Adrenal gland (tissue), 12 donors: Measurements from ENCODE around the gene FBXO3. TPM values are rescaled to one million over a fixed set of nuclear protein-coding genes. Genes with fewer than 3 reads are reported as not detected.

Experiments
- DNase-seq, 7 donors: peaks; one replicate each; pipeline ENCODE4 v3.0.0-alpha.2; 2019 to 2020
- H3K27ac ChIP-seq, 5 donors: fragments of 200-600 bp; sonication (generic) in 4 of 5; 1 replicate in 3 of 5; 2 replicates in 2 of 5; pipeline versions ENCODE4 v1.5.1 to v1.8.0; 2016 to 2020; ENCODE audit warnings: mild to moderate bottlenecking in 1 of 5
- H3K27me3 ChIP-seq: fragments of 200-600 bp; 2 replicates; pipeline ENCODE4 v1.8.0; 2021
- H3K36me3 ChIP-seq, 2 donors: fragments of 200-600 bp; replicated peaks in 1 of 2; 1 replicate in 1 of 2; 2 replicates in 1 of 2; pipeline versions ENCODE4 v1.5.1 to v1.8.0; 2018 to 2022
- H3K4me1 ChIP-seq, 2 donors: fragments of 200-600 bp; replicated peaks in 1 of 2; 1 replicate in 1 of 2; 2 replicates in 1 of 2; pipeline versions ENCODE4 v1.5.1 to v1.8.0; 2018 to 2021
- H3K4me3 ChIP-seq, 4 donors: fragments of 200-600 bp; sonication (generic) in 3 of 4; one replicate each; pipeline ENCODE4 v1.5.1; 2016 to 2018
- H3K9me3 ChIP-seq, 3 donors: fragments of 200-600 bp; sonication (generic) in 1 of 3; replicated peaks in 1 of 3; 1 replicate in 2 of 3; 2 replicates in 1 of 3; pipeline versions ENCODE4 v1.5.1 to v1.8.0; 2016 to 2021
- POLR2A ChIP-seq, 2 donors: fragments of 450-650 bp; IDR thresholded peaks; one replicate each; pipeline ENCODE4 v1.6.1; 2017; ENCODE audit warnings: antibody characterized with exemption in 2 of 2, mild to moderate bottlenecking in 2 of 2, moderate library complexity in 1 of 2
- WGBS, 4 donors: extraction: QIAGEN DNeasy Blood & Tissue Kit in 2 of 4; methylation state at CpG; one replicate each; pipeline versions ENCODE4 v1.1.5 to v1.1.7; 2013 to 2017; 5-methylcytosine and 5-hydroxymethylcytosine counted together
- intact Hi-C, 2 donors: fragments of 100-400 bp; cut with DNase I; formaldehyde crosslinking; loops; one replicate each; pipeline versions ENCODE4 v1.14.1 to v1.15.0; 2022 to 2023
- polyA plus RNA-seq, 3 donors: library from polyadenylated mRNA; stranded (reverse); fragments of 200-250 nt in 2 of 3; fragments of 350-450 nt in 1 of 3; fragmentation: Illumina TruSeq in 1 of 3; extraction: RNeasy Lipid Tissue Mini Kit (QIAGEN cat#74804) in 1 of 3; gene quantifications; one replicate each; pipeline ENCODE4 v1.2.3, GENCODE V29; 2013 to 2014
- total RNA-seq, 9 donors: library from RNA; depleted of rRNA in 4 of 9; stranded (reverse); fragments of >200 nt in 4 of 9; fragments of 120-200 nt in 1 of 9; fragmentation: NEBNext Ultra II Directional in 1 of 9; extraction: Animal tissue kit (Norgen Biotek cat#: 25700) in 1 of 9; gene quantifications; one replicate each; pipeline versions ENCODE4 v1.1.0 to v1.2.4, GENCODE V29; 2013 to 2023
- TF ChIP-seq, protein P1 (sequence below), 6 experiments: fragments of 450-650 bp in 4 of 6; fragments of 200-600 bp in 2 of 6; sonication (generic) in 1 of 6; IDR thresholded peaks; 1 replicate in 5 of 6; 2 replicates in 1 of 6; pipeline versions ENCODE4 v1.5.1 to v1.8.0; 2016 to 2021; ENCODE audit warnings: antibody characterized with exemption in 6 of 6, mild to moderate bottlenecking in 2 of 6, moderate library complexity in 1 of 6
- donor health status: healthy with polysubstance abuse.
- donor health status: Bipolar disorder and iron deficiency.
- donor health status: DM: yes; HTN: yes; CAD: no.
- donor health status: DM: no; HTN: no; CAD: no.
- donor health status: DM: no; HTN: no; CAD: no.
- donor health status: DM: yes; HTN: yes; CAD: no.

FBXO3 gene
- total and polyA plus RNA-seq, 12 donors = 20.7 to 59.2 (median 39.3) TPM

DNA sequence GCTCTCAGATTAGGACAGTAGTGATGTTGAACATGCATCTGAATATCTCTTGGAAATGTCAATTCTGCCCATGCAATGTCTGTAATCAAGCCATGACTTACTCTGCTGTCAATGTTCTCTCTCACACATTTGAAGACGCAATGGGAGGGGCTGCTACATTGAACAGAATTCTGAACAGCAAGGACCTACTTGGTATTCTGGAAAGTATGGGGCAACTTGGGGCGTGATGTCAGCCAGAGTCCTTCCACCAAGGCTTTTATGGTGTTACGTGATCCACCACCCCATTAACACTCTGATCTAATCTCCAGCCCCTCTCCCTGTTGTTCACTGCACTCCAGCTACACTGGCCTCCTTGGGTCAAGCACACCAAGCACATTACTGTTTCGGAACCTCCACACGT, 31.0 kb downstream of the FBXO3 start:
- Histone ChIP-seq H3K36me3 (peaks cover 0 to 22% of the 10 kb centered on the region in 2 donors), H3K4me1 (no peaks in the 10 kb centered on the region), H3K4me3 (no peak overlapping the region), H3K27me3 (no peaks in the 10 kb centered on the region), H3K27ac (no peak overlapping the region), H3K9me3 (no peaks in the 10 kb centered on the region)
- no peak for DNase-seq
- intact Hi-C loops = loop anchor here in 1 of 2 donors (10.0 kb wide), 1 partner anchor 378 kb away; no protein-coding TSS in a partner anchor
- 86 to 94% (median 91%) methylated on average over 5 of the region's 5 CpGs for WGBS, 4 donors
- TF ChIP-seq, protein P1, sequence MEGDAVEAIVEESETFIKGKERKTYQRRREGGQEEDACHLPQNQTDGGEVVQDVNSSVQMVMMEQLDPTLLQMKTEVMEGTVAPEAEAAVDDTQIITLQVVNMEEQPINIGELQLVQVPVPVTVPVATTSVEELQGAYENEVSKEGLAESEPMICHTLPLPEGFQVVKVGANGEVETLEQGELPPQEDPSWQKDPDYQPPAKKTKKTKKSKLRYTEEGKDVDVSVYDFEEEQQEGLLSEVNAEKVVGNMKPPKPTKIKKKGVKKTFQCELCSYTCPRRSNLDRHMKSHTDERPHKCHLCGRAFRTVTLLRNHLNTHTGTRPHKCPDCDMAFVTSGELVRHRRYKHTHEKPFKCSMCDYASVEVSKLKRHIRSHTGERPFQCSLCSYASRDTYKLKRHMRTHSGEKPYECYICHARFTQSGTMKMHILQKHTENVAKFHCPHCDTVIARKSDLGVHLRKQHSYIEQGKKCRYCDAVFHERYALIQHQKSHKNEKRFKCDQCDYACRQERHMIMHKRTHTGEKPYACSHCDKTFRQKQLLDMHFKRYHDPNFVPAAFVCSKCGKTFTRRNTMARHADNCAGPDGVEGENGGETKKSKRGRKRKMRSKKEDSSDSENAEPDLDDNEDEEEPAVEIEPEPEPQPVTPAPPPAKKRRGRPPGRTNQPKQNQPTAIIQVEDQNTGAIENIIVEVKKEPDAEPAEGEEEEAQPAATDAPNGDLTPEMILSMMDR (IDR thresholded peaks at IDR 0.05) = no peak
- TF ChIP-seq POLR2A (IDR thresholded peaks at IDR 0.05) = no peak

DNA sequence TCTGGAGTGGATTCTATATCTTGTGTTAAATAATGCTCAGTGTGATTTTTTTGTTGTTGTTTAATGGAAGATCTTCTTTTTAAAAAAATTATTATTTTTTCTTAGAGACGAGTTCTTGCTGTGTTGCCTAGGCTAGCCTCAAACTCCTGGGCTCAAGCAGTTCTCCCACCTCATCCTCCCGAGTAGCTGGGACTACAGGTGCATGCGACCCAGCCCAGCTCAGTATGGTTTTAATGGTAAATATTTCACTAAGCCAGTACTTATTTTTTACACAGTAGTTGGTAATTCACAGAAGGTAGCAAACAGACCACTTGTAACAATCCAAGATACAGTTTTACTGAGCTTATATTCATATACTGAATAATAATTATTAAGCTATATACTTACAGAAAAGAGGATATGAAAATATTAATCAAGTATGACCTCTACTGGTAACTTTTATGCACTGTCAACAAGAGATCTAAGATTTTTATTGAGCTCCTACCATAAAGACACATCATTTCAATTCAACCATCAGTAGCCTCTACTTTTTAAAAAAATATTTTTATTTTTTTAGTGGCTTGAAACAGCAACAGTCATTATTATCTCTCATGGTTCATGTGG, 32.0 kb downstream of the FBXO3 start:
- Histone ChIP-seq H3K27me3 (no peaks in the 10 kb centered on the region), H3K9me3 (no peaks in the 10 kb centered on the region), H3K36me3 (peaks cover 0 to 16% of the 10 kb centered on the region in 2 donors), H3K4me3 (no peak overlapping the region), H3K27ac (no peak overlapping the region), H3K4me1 (no peaks in the 10 kb centered on the region)
- TF ChIP-seq, protein P1 (IDR thresholded peaks at IDR 0.05) = peak; percentile 32 to 64 (median 56)
- no peak for TF ChIP-seq POLR2A (IDR thresholded peaks at IDR 0.05)
- intact Hi-C loops = loop anchor here in 1 of 2 donors (10.0 kb wide), 1 partner anchor 378 kb away; no protein-coding TSS in a partner anchor
- 69 to 80% (median 74%) methylated on average over 3 of the region's 3 CpGs for whole genome bisulfite sequencing, 4 donors
- DNase-seq = no peak

DNA sequence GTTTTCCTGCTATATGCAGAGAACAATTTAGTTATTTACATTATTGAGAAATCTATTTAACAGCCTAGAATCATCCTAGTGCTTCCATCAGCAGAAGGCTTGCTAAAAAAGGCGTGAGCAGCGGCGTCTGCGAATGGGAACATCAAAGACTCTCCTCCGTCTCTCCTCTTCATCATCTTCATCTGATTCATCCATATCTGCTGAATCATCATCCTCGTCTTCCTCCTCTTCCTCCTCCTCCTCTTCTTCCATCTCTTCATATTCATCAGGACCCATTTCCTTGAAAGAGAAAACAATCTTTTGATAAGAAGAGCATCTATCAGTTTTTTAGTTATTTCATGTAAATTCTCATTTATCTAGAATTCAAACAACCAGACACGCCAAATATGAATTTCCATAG, 32.5 kb downstream of the FBXO3 start:
- Histone ChIP-seq H3K9me3 (no peaks in the 10 kb centered on the region), H3K36me3 (peaks cover 0 to 11% of the 10 kb centered on the region in 2 donors), H3K4me3 (no peak overlapping the region), H3K27me3 (no peaks in the 10 kb centered on the region), H3K27ac (no peak overlapping the region), H3K4me1 (peaks cover 2 to 5% of the 10 kb centered on the region in 2 donors)
- intact Hi-C loops = loop anchor here in 1 of 2 donors (10.0 kb wide), 1 partner anchor 377 kb away; no protein-coding TSS in a partner anchor
- no peak for DNase-seq
- TF ChIP-seq POLR2A (IDR thresholded peaks at IDR 0.05) = no peak
- TF ChIP-seq, protein P1 (IDR thresholded peaks at IDR 0.05) = no peak
- WGBS, 4 donors = 76 to 83% (median 80%) methylated on average over 7 of the region's 7 CpGs

DNA sequence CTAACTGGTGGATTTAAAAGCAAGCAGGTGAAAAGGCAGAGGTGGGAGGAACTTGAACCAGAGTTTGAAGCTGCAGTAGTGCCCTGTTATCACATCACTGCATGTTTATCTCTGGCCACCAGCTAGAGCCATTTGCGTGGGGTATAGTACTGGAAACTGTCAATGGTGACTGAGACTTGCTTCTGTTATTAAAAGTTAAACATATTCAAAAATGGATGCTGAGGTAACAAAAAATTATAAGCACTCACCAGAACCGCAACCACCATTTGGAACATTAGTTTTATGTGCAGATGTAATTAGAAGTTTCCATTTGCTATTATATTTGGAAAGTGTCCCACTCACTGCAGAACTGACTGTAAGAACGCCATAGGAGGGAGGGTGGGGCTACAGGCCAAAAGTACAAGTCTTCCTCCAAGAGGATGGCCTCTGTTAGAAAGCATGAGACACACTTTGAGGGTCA, 36.9 kb downstream of the FBXO3 start:
- H3K9me3 ChIP-seq = no peaks in the 10 kb centered on the region
- H3K4me1 ChIP-seq = peaks cover 10 to 35% of the 10 kb centered on the region in 2 donors
- no peak for TF ChIP-seq POLR2A (IDR thresholded peaks at IDR 0.05)
- TF ChIP-seq, protein P1 (IDR thresholded peaks at IDR 0.05) = no peak
- no peak for DNase-seq
- intact Hi-C loops = no loop called here
- no peaks in the 10 kb centered on the region for H3K27me3 ChIP-seq
- 66 to 82% (median 72%) methylated on average over 3 of the region's 3 CpGs for WGBS, 4 donors
- H3K36me3 ChIP-seq = no peaks in the 10 kb centered on the region
- no peak overlapping the region for H3K4me3 ChIP-seq
- H3K27ac ChIP-seq = peak overlapping the region in 2 of 5 donors; percentile 83 to 90
